NK-92 treated with Interleukin-12 subunit alpha and Interleukin-12 subunit beta, amount 100 ng/mL, for 24 hours (cell line): Measurements from ENCODE around the gene FAM193A.
"Not testable (repeated sequence)": the region's sequence is repeated elsewhere in the genome, so short reads cannot be mapped to it uniquely, and the experiment has no call there.

Source experiments
- DNase-seq: peaks from one replicate; lab custom pipeline; 2025; lab: John Stamatoyannopoulos, UW

FAM193A gene

GRCh38 chr4:2651998-2652397, 115.6 kb downstream of the FAM193A start:
- DNase-seq, result no peak

DNA sequence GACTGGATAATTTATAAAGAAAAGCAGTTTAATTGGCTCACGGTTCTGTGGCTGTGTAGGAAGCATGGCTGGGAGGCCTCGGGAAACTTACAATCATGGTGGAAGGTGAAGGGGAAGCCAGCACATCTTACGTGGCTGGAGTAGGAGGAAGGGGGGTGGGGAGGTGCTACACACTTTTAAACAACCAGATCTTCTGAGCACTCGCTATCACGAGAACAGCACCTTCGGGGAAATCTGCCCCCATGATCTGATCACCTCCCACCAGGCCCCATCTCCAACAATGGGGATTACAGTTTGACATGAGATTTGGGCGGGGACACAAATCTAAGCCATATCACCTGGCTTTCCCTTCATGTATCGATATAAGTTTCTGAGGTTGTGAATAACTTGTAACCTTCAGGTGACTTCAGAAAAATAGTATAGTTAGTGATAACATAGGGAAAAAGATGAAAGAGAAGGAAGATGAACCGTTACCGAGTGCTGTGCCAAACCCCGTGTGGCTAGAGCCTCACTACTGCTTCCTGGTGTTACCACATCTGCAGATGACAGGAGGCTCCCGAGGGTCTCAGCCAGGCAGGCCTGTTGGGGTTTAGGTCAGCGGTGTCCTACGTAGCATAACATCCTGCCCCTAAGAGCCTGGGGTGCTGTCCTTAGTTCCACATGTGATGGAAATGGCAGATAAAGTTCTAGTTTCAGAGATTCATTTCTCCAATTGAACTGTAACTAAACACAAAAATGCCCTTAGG, 116.1 kb downstream of the FAM193A start:
- DNase-seq, result no peak

GRCh38 chr4:2660596-2661211, 124.3 kb downstream of the FAM193A start:
- no peak for DNase-seq

DNA sequence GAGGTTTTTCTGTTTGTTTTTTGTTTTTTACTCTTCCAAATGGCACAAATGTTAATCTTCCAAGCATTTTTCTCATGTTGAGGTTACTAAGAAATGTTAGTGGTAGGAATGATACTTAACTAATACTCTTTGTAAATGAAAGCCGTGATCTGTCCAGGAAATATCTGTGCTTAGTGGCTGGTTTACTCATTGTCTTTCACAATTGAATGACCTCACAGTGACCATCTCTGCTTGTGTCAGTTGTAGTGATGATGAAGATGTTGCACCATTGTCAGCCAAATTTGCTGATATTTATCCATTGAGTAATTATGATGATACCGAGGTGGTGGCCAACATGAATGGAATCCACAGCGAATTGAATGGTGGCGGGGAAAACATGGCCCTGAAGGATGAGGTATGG, 126.2 kb downstream of the FAM193A start:
- no peak for DNase-seq

DNA sequence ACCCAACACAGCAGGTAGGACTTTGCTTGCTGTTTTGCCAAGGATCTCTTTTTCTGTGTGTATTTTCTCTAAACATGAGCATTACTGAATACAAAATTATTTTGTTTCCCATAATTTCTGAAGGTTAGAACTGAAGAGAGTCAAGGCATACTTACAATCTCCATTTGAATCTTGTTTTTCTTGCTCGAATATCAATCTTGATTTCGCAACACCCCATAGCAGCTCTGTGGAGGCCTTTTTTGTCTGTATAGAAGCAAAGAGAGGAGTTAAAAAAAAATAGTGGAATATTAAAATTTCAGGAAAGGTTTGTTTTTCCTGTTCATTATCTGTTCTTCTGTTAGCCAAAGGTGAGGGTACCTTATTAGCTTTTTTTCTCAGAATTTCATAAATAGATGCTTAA, 126.8 kb downstream of the FAM193A start:
- DNase-seq, result no peak

- no peak for DNase-seq
Measured at GRCh38 chr4:2666722-2667247, 130.3 kb downstream of the FAM193A start.

- no peak for DNase-seq
Measured at GRCh38 chr4:2667428-2667827, 131.0 kb downstream of the FAM193A start.

- DNase-seq, result no peak
Measured at GRCh38 chr4:2671267-2671895, 134.9 kb downstream of the FAM193A start.

- DNase-seq, result no peak
Measured at GRCh38 chr4:2672082-2672481, 135.6 kb downstream of the FAM193A start.

GRCh38 chr4:2672700-2673099, 136.3 kb downstream of the FAM193A start:
- no peak for DNase-seq

DNA sequence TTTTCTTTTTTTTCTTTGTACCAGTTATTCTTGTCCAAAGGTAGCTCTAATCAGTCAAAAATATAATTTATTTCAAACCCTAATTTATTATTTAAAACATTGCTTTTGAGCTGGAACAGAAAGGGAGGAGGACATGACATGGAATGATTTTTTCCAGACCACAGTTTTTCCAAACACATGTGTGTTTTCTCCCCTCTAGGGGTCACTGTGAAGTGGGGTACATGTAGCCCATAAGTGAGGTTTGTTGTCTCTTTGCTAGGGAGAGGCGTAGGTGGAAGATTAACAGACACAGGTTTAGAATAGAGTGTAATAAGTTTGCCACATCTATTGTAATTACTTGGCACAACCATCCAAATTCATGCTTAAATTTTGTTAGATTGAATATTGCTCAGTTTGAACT, 136.7 kb downstream of the FAM193A start:
- DNase-seq, result no peak

- not testable (repeated sequence) for DNase-seq
Measured at GRCh38 chr4:2679762-2680161, 143.3 kb downstream of the FAM193A start.

GRCh38 chr4:2684486-2684885, 148.0 kb downstream of the FAM193A start:
- DNase-seq, result no peak

DNA sequence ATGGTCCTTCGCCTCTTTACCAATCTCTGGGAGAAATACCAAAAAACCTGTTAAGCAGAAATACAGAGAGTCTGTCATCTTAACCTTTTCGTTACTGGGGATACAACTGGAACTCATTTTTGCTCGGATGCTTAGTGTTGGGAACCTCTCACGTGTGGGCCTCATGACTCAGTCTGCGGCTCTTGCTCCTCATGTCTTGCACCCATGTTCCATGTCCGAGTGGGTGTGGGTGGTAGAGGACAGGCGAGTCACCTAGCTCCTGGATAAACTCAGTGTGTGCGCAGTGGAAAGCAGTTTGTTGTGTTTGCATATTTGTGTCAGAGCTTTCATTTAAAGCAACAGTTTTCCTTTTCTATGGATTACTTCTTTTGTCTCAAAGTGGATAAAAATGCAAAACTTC, 149.1 kb downstream of the FAM193A start:
- no peak for DNase-seq

GRCh38 chr4:2686379-2687265, 150.2 kb downstream of the FAM193A start:
- DNase-seq, result no peak

DNA sequence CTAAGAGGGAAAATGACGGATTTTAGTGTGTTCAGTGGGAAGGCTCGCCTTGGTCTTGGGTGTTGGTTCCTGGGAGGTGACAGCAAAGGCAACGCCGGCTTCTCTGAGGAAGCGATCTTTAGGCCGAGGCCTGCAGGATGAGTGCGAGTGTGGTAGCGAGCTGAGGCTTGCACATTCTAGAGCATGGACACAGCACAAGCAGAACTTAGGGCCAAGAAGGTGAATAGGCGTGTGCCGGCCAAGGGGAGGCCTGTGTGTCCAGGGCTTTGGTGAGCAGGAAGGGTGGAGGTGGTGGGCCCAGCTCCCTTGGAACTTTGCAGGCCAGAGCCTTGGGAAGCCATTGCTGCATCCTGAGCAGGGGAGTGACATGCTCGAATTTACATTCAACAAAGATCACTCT, 151.8 kb downstream of the FAM193A start:
- no peak for DNase-seq

- no peak for DNase-seq
Measured at GRCh38 chr4:2688697-2689096, 152.2 kb downstream of the FAM193A start.

GRCh38 chr4:2689114-2689513, 152.7 kb downstream of the FAM193A start:
- no peak for DNase-seq

GRCh38 chr4:2689825-2690700, 153.6 kb downstream of the FAM193A start:
- no peak for DNase-seq

DNA sequence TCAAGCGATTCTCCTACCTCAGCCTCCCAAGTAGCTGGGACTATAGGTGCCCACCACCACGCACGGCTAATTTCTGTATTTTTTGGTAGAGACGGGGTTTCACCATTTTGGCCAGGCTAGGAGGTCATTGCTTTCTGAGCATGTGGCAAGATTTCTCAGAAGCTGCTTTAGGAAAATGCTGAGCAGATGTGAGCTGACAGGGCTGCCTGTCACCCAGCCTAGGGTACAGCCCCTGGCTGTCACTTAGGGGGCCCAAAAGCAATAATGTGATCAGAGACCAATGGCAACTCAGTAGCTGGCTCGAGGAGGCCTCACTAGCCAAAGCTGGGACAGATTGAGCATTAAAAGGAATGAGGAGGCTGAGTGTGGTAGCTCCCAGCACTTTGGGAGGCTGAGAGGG, 154.9 kb downstream of the FAM193A start:
- no peak for DNase-seq

DNA sequence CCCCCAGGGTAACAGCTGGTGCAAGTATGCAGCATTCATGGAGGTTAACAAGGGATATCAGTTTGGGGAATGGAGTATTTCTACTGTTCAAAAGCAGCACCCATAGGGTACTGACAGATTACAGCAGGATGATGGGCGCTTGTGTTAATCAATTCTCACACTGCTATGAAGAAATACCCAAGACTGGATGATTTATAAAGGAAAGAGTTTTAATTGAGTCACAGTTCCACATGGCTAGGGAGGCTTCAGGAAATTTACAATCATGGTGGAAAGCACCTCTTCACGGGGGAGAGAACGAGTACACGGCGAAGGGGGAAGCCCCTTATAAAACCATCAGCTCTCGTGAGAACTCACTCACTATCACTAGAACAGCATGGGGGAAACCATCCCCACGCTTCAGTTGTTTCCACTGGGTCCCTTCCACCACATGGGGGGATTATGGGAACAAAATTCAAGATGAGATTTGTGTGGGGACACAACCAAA, 155.5 kb downstream of the FAM193A start:
- no peak for DNase-seq
